ENCODE results near the gene U2AF2. TPM values are rescaled to one million over a fixed set of nuclear protein-coding genes. Genes with fewer than 3 reads are reported as not detected.

Gene U2AF2
- total RNA-seq, 1 donor from 2014 or later = 194 TPM

DNA sequence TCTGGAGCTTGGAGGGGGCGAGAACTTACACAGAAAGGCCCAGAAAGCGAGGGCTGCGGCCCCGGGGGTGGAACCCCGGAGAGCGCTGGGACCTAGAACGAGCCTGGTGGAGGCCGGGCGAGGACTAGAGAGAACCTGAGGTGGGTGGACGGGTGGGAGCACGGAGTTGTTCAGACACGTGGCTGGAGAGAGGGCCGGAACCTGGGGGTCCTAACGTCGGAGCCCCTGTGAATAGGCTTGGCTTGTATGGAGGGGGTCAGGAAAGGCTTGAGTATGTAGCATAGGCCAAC, 11.0 kb upstream of the U2AF2 start:
- Histone ChIP-seq H3K9ac (ENCODE audit: low read length) (peak overlapping the region; percentile 92), H3K4me1 (ENCODE audit: insufficient read depth, low read length) (peaks cover 39% of the 10 kb centered on the region), H4K20me1 (ENCODE audit: insufficient read depth, low read length) (peaks cover 25% of the 10 kb centered on the region), H3K27me3 (ENCODE audit: insufficient read depth, low read length) (no peaks in the 10 kb centered on the region), H3K4me3 (ENCODE audit: insufficient read depth, low read depth, low read length) (peak overlapping the region; percentile 87), H2AFZ (ENCODE audit: low read depth, low read length) (no peak overlapping the region), H3K9me3 (ENCODE audit: insufficient read depth, low read depth, low read length) (no peaks in the 10 kb centered on the region), H3K27ac (ENCODE audit: low read depth, low read length) (peak overlapping the region; percentile 41), H3K36me3 (ENCODE audit: insufficient read depth, low read length) (peaks cover 9% of the 10 kb centered on the region), H3K4me2 (ENCODE audit: low read length) (peak overlapping the region; percentile 100), H3K79me2 (ENCODE audit: insufficient read depth, low read length) (peaks cover 51% of the 10 kb centered on the region)
- Mint-ChIP-seq H3K9me3 (ENCODE audit: unreplicated experiment) (no peaks in the 10 kb centered on the region), H3K27ac (ENCODE audit: unreplicated experiment) (peak overlapping the region; percentile 94), H3K4me3 (ENCODE audit: unreplicated experiment) (peak overlapping the region; percentile 97), H3K27me3 (ENCODE audit: low read depth, unreplicated experiment) (no peaks in the 10 kb centered on the region), H3K36me3 (ENCODE audit: low read depth, unreplicated experiment) (peaks cover 8% of the 10 kb centered on the region), H3K4me1 (ENCODE audit: low read depth, unreplicated experiment) (peaks cover 18% of the 10 kb centered on the region)
- FAIRE-seq = no peak
- DNase-seq (ENCODE audit: low read depth) = no peak
- TF ChIP-seq, protein P1, sequence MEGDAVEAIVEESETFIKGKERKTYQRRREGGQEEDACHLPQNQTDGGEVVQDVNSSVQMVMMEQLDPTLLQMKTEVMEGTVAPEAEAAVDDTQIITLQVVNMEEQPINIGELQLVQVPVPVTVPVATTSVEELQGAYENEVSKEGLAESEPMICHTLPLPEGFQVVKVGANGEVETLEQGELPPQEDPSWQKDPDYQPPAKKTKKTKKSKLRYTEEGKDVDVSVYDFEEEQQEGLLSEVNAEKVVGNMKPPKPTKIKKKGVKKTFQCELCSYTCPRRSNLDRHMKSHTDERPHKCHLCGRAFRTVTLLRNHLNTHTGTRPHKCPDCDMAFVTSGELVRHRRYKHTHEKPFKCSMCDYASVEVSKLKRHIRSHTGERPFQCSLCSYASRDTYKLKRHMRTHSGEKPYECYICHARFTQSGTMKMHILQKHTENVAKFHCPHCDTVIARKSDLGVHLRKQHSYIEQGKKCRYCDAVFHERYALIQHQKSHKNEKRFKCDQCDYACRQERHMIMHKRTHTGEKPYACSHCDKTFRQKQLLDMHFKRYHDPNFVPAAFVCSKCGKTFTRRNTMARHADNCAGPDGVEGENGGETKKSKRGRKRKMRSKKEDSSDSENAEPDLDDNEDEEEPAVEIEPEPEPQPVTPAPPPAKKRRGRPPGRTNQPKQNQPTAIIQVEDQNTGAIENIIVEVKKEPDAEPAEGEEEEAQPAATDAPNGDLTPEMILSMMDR (IDR thresholded peaks at IDR 0.05; ENCODE audit: insufficient read depth, low read depth, low read length) = no peak
- TF ChIP-seq EZH2 (IDR thresholded peaks at IDR 0.05; ENCODE audit: insufficient read depth, low read length) = no peak

DNA sequence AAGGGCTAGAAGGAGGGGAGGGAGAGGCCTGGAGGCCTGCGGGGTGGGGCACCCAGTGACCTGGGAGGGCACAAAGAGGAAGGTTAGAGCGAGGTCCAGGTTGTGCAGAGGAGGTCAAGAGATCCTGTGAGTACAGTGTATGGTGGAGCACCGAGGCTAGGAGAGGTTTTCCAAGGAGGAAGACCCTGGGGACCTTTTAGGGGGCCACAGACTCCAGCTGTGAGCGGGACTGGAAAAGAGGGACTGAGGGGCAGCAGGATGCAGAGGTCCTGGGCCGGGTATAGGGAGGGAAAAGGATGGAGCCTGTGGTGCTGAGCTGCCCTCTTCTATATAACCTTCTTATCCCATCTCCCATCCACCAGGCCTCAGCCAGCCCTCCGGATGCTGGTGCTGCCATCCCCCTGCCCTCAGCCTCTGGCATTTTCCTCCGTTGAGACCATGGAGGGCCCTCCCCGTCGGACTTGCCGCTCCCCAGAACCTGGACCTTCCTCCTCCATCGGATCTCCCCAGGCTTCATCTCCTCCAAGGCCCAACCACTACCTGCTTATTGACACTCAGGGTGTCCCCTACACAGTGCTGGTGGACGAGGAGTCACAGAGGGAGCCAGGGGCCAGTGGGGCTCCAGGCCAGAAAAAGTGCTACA, 10.5 kb upstream of the U2AF2 start:
- peaks cover 5% of the 10 kb centered on the region for H3K36me3 Mint-ChIP-seq (ENCODE audit: low read depth, unreplicated experiment)
- peaks cover 48% of the 10 kb centered on the region for H3K79me2 ChIP-seq (ENCODE audit: insufficient read depth, low read length)
- no peaks in the 10 kb centered on the region for H3K27me3 Mint-ChIP-seq (ENCODE audit: low read depth, unreplicated experiment)
- H3K36me3 ChIP-seq (ENCODE audit: insufficient read depth, low read length) = peaks cover 9% of the 10 kb centered on the region
- H3K4me1 Mint-ChIP-seq (ENCODE audit: low read depth, unreplicated experiment) = peaks cover 15% of the 10 kb centered on the region
- no peaks in the 10 kb centered on the region for H3K9me3 ChIP-seq (ENCODE audit: insufficient read depth, low read depth, low read length)
- DNase-seq (ENCODE audit: low read depth) (no peak), FAIRE-seq (no peak)
- peak overlapping the region; percentile 87 for H3K4me3 ChIP-seq (ENCODE audit: insufficient read depth, low read depth, low read length)
- no peaks in the 10 kb centered on the region for H3K27me3 ChIP-seq (ENCODE audit: insufficient read depth, low read length)
- H3K4me2 ChIP-seq (ENCODE audit: low read length) = peak overlapping the region; percentile 100
- H3K4me1 ChIP-seq (ENCODE audit: insufficient read depth, low read length) = peaks cover 41% of the 10 kb centered on the region
- peaks cover 21% of the 10 kb centered on the region for H4K20me1 ChIP-seq (ENCODE audit: insufficient read depth, low read length)
- H3K27ac ChIP-seq (ENCODE audit: low read depth, low read length) = peak overlapping the region; percentile 41
- peak overlapping the region; percentile 92 for H3K9ac ChIP-seq (ENCODE audit: low read length)
- no peaks in the 10 kb centered on the region for H3K9me3 Mint-ChIP-seq (ENCODE audit: unreplicated experiment)
- H3K4me3 Mint-ChIP-seq (ENCODE audit: unreplicated experiment) = peak overlapping the region; percentile 97
- peak overlapping the region; percentile 94 for H3K27ac Mint-ChIP-seq (ENCODE audit: unreplicated experiment)
- H2AFZ ChIP-seq (ENCODE audit: low read depth, low read length) = no peak overlapping the region
- TF ChIP-seq EZH2 (IDR thresholded peaks at IDR 0.05; ENCODE audit: insufficient read depth, low read length) = no peak
- TF ChIP-seq, protein P1 (IDR thresholded peaks at IDR 0.05; ENCODE audit: insufficient read depth, low read depth, low read length) = no peak

DNA sequence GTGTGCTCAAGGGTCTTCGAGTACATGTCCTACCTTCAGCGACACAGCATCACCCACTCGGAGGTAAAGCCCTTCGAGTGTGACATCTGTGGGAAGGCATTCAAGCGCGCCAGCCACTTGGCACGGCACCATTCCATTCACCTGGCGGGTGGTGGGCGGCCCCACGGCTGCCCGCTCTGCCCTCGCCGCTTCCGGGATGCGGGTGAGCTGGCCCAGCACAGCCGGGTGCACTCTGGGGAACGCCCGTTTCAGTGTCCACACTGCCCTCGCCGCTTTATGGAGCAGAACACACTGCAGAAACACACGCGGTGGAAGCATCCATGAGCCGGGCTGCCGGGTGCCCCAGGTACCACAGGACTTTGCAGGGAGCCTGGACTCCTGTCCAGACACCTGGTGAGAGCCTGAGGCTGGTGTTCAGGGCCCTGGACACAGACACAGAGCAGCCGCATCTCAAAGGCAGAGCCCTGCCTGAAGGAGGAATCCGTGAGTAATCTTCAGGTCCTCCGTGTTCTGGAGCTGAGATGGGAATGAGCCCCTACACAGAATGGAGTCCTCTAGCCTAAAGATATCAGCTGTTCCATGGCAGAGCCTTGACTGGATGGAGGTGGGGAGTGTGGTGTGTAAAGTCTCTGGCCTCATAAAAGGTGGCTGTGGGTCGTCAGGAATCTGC, 9.9 kb upstream of the U2AF2 start:
- no peak overlapping the region for H3K27ac ChIP-seq (ENCODE audit: low read depth, low read length)
- TF ChIP-seq, protein P1 (IDR thresholded peaks at IDR 0.05; ENCODE audit: insufficient read depth, low read depth, low read length) = no peak
- TF ChIP-seq EZH2 (IDR thresholded peaks at IDR 0.05; ENCODE audit: insufficient read depth, low read length) = no peak
- H3K27me3 Mint-ChIP-seq (ENCODE audit: low read depth, unreplicated experiment) = no peaks in the 10 kb centered on the region
- peak overlapping the region; percentile 100 for H3K4me2 ChIP-seq (ENCODE audit: low read length)
- peaks cover 5% of the 10 kb centered on the region for H3K36me3 Mint-ChIP-seq (ENCODE audit: low read depth, unreplicated experiment)
- no peak for DNase-seq (ENCODE audit: low read depth)
- H3K27me3 ChIP-seq (ENCODE audit: insufficient read depth, low read length) = no peaks in the 10 kb centered on the region
- peak overlapping the region; percentile 92 for H3K9ac ChIP-seq (ENCODE audit: low read length)
- peak overlapping the region; percentile 75 for H3K27ac Mint-ChIP-seq (ENCODE audit: unreplicated experiment)
- peak overlapping the region; percentile 87 for H3K4me3 ChIP-seq (ENCODE audit: insufficient read depth, low read depth, low read length)
- peaks cover 15% of the 10 kb centered on the region for H3K4me1 Mint-ChIP-seq (ENCODE audit: low read depth, unreplicated experiment)
- FAIRE-seq = no peak
- H3K9me3 Mint-ChIP-seq (ENCODE audit: unreplicated experiment) = no peaks in the 10 kb centered on the region
- H4K20me1 ChIP-seq (ENCODE audit: insufficient read depth, low read length) = peaks cover 20% of the 10 kb centered on the region
- no peaks in the 10 kb centered on the region for H3K9me3 ChIP-seq (ENCODE audit: insufficient read depth, low read depth, low read length)
- H3K4me3 Mint-ChIP-seq (ENCODE audit: unreplicated experiment) = peak overlapping the region; percentile 97
- peaks cover 46% of the 10 kb centered on the region for H3K79me2 ChIP-seq (ENCODE audit: insufficient read depth, low read length)
- H2AFZ ChIP-seq (ENCODE audit: low read depth, low read length) = no peak overlapping the region
- peaks cover 9% of the 10 kb centered on the region for H3K36me3 ChIP-seq (ENCODE audit: insufficient read depth, low read length)
- peaks cover 38% of the 10 kb centered on the region for H3K4me1 ChIP-seq (ENCODE audit: insufficient read depth, low read length)

All from astrocyte (in vitro differentiated cells and primary cell).